Bronchial epithelial cell (primary cell): ENCODE results near the gene MAP3K20. TPM values are rescaled to one million over a fixed set of nuclear protein-coding genes. Genes with fewer than 3 reads are reported as not detected.

ENCODE experiments used
- DNase-seq: peaks from one replicate; pipeline ENCODE4 v3.0.0-alpha.2; 2010; ENCODE audit warnings: low read depth
- FAIRE-seq: peaks from 2 replicates; lab custom pipeline; 2011; peaks lifted over from hg19 to GRCh38; lab: Jason Lieb, UNC
- H3K27me3 ChIP-seq: 2 replicates; pipeline ENCODE4 v1.5.1; 2011; ENCODE audit warnings: low read length; ENCODE audit not compliant: control insufficient read depth, insufficient read depth
- H3K36me3 ChIP-seq: 2 replicates; pipeline ENCODE4 v1.5.1; 2011; ENCODE audit warnings: low read length; ENCODE audit not compliant: control insufficient read depth, insufficient read depth
- H3K4me3 ChIP-seq: 2 replicates; pipeline ENCODE4 v1.5.1; 2011; ENCODE audit warnings: mild to moderate bottlenecking, low read depth, low read length, control low read depth
- CTCF ChIP-seq: IDR thresholded peaks from 2 replicates; pipeline ENCODE4 v1.5.1; 2011; ENCODE audit warnings: mild to moderate bottlenecking, moderate library complexity, low read length, control low read depth, inconsistent platforms; ENCODE audit not compliant: insufficient read depth, severe bottlenecking
- total RNA-seq: library from RNA; depleted of rRNA; stranded (reverse); fragments of >200 nt; gene quantifications from 2 replicates; pipeline ENCODE4 v1.2.1, GENCODE V29; 2014

The MAP3K20 gene
- total RNA-seq, 1 donor from 2014 or later = 43.2 TPM

GRCh38 chr2:173106959-173107628 is 31.4 kb downstream of the MAP3K20 start:
- no peak overlapping the region for H3K4me3 ChIP-seq
- TF ChIP-seq CTCF = no peak
- FAIRE-seq (no peak), DNase-seq (no peak)
- H3K36me3 ChIP-seq = no peaks in the 10 kb centered on the region
- H3K27me3 ChIP-seq = no peaks in the 10 kb centered on the region

GRCh38 chr2:173107629-173108022 is 32.0 kb downstream of the MAP3K20 start:
- FAIRE-seq (no peak), DNase-seq (no peak)
- H3K36me3 ChIP-seq = no peaks in the 10 kb centered on the region
- H3K4me3 ChIP-seq = no peak overlapping the region
- no peaks in the 10 kb centered on the region for H3K27me3 ChIP-seq
- no peak for TF ChIP-seq CTCF

GRCh38 chr2:173109253-173110188 is 33.9 kb downstream of the MAP3K20 start:
- TF ChIP-seq CTCF = no peak
- FAIRE-seq (no peak), DNase-seq (peak; percentile 73)
- H3K27me3 ChIP-seq = no peaks in the 10 kb centered on the region
- no peak overlapping the region for H3K4me3 ChIP-seq
- H3K36me3 ChIP-seq = no peaks in the 10 kb centered on the region

- H3K36me3 ChIP-seq = no peaks in the 10 kb centered on the region
- no peak for DNase-seq
- no peak for TF ChIP-seq CTCF
- no peak for FAIRE-seq
- no peak overlapping the region for H3K4me3 ChIP-seq
- no peaks in the 10 kb centered on the region for H3K27me3 ChIP-seq
Observed at GRCh38 chr2:173117678-173118077, 42.0 kb downstream of the MAP3K20 start.

GRCh38 chr2:173118395-173118794 is 42.7 kb downstream of the MAP3K20 start:
- Histone ChIP-seq H3K27me3 (no peaks in the 10 kb centered on the region), H3K36me3 (peaks cover 2% of the 10 kb centered on the region), H3K4me3 (no peak overlapping the region)
- DNase-seq (no peak), FAIRE-seq (no peak)
- no peak for TF ChIP-seq CTCF
